ENCODE data around the gene TSFM.

TSFM gene

DNA sequence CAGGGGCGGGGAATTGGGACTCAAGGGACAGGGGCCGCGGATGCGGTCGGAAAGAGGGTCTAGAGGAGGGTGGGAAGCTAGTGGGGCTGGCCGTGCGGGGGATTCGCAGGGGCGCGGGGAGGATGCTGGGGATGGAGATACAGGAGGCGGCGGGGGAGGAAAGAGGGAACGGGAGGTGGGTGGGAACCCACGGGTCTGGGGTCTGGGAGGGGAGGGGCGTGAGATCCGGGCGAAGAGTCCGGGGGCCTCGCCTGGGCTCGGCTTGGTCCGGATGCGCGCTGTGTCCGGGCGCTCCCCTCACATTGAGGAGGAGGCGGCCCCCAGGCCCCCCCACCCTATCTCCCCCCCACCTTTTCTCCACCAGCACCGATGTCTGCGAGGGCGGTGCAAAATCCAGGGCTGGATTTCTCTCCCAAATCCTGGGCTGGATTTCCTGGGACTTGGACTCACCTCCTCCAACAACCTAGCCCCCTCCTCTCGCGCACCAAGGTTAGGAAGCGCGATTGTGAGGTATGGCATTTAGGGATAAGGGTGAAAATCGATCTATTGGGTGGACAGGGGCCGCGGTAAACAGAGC, 43.8 kb upstream of the TSFM start, which contains the start of gene AGAP2:
Gene AGAP2, minus strand, starts transcription at position 82 of the 577 bp plus-strand sequence. CDS start 496 bp downstream, outside the sequence.
- Histone ChIP-seq H3K9ac (ENCODE audit: low read length) (no peak within 1 kb of the TSS), H3K27me3 (ENCODE audit: low read depth, low read length) (no peaks in the 10 kb centered on the region)

DNA sequence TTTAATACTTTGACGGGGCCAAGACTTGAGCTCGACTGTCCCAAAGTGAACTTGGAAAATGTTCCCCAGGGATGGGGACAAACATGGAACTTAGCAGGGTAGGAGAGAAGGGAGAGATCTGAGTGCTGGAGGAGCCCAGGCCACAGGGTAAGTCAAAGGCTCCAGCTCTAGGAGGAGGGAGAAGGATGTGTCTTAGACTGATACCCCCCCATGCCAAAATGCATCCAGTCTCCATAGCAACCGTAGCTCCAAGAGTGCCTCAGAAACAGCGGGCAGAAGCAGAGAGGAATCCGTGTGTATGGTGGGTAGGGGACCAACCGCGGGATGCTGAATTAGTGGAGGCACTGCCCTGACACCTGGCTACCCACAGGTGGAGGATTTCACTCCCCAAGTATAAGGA, 43.2 kb upstream of the TSFM start:
- Histone ChIP-seq H3K36me3 (replicated peaks; ENCODE audit: low read depth, low read length) (no peaks in the 10 kb centered on the region), H3K9ac (ENCODE audit: low read length) (no peak overlapping the region), H3K79me2 (ENCODE audit: low read length) (peaks cover 13% of the 10 kb centered on the region; the same call in 1 of the 2 replicates), H3K9me3 (ENCODE audit: insufficient read depth, low read length) (no peaks in the 10 kb centered on the region), H3K4me3 (ENCODE audit: low read length) (no peak overlapping the region), H3K27ac (ENCODE audit: low read length) (no peak overlapping the region), H3K27me3 (ENCODE audit: low read depth, low read length) (no peaks in the 10 kb centered on the region), H4K20me1 (ENCODE audit: insufficient read depth, low read length) (no peaks in the 10 kb centered on the region), H3K4me1 (ENCODE audit: low read length) (peaks cover 22% of the 10 kb centered on the region), H3K4me2 (ENCODE audit: low read length) (no peak overlapping the region), H2AFZ (ENCODE audit: low read depth, low read length) (no peak overlapping the region)
- TF ChIP-seq EZH2phosphoT487 (IDR thresholded peaks at IDR 0.05; ENCODE audit: low read depth) = no peak
- TF ChIP-seq, protein P1, sequence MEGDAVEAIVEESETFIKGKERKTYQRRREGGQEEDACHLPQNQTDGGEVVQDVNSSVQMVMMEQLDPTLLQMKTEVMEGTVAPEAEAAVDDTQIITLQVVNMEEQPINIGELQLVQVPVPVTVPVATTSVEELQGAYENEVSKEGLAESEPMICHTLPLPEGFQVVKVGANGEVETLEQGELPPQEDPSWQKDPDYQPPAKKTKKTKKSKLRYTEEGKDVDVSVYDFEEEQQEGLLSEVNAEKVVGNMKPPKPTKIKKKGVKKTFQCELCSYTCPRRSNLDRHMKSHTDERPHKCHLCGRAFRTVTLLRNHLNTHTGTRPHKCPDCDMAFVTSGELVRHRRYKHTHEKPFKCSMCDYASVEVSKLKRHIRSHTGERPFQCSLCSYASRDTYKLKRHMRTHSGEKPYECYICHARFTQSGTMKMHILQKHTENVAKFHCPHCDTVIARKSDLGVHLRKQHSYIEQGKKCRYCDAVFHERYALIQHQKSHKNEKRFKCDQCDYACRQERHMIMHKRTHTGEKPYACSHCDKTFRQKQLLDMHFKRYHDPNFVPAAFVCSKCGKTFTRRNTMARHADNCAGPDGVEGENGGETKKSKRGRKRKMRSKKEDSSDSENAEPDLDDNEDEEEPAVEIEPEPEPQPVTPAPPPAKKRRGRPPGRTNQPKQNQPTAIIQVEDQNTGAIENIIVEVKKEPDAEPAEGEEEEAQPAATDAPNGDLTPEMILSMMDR (IDR thresholded peaks at IDR 0.05; ENCODE audit: low read depth, low read length) = no peak

More for the DNA sequence above, 43.8 kb upstream of the TSFM start, which contains the start of gene AGAP2:
- H2AFZ ChIP-seq (ENCODE audit: low read depth, low read length) = no peak within 1 kb of the TSS
- TF ChIP-seq EZH2phosphoT487 (IDR thresholded peaks at IDR 0.05; ENCODE audit: low read depth) = no peak
- TF ChIP-seq, protein P1 (IDR thresholded peaks at IDR 0.05; ENCODE audit: low read depth, low read length) = no peak
- H3K4me2 ChIP-seq (ENCODE audit: low read length) = no peak within 1 kb of the TSS
- H3K9me3 ChIP-seq (ENCODE audit: insufficient read depth, low read length) = no peaks in the 10 kb centered on the region
- H3K36me3 ChIP-seq (replicated peaks; ENCODE audit: low read depth, low read length) = no peaks in the 10 kb centered on the region
- no peak within 1 kb of the TSS for H3K4me3 ChIP-seq (ENCODE audit: low read length)
- peaks cover 16% of the 10 kb centered on the region for H3K4me1 ChIP-seq (ENCODE audit: low read length)
- H3K27ac ChIP-seq (ENCODE audit: low read length) = no peak within 1 kb of the TSS
- no peaks in the 10 kb centered on the region for H4K20me1 ChIP-seq (ENCODE audit: insufficient read depth, low read length)
- peaks cover 13% of the 10 kb centered on the region; the same call in 1 of the 2 replicates for H3K79me2 ChIP-seq (ENCODE audit: low read length)

DNA sequence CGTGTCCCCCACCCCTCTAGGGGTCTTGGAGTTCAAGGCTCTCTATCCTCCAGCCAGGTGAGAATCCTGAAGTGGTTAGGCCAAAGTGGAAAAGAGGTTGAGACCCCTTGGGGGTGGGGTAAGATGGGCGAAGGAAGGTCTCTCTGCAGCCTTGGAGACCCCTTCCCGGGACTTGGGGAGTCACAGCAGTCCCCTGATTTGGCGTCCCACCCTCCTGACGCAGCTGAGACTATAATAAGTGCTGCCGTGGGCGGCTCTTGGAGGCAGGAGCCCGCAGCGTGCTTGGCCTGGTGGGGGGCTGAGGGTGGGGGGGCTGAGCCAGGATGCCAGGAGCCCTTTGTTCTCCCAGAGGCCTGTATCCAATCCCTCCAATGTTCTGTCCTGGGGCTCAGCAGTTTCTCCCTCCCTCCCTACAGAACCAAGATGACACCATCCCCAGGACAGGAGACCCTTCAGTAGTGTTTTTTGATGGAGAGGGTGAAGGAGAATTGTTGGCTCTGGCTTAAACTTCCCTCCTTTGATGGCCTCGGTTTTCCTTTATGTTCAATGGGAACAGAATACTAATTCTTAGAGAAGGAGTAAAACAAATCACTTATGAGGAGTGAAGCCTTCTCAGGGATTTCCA, 42.6 kb upstream of the TSFM start:
- no peak overlapping the region for H3K4me3 ChIP-seq (ENCODE audit: low read length)
- H3K4me1 ChIP-seq (ENCODE audit: low read length) = peaks cover 22% of the 10 kb centered on the region
- H3K27me3 ChIP-seq (ENCODE audit: low read depth, low read length) = no peaks in the 10 kb centered on the region

More for the DNA sequence above, 42.6 kb upstream of the TSFM start:
- no peaks in the 10 kb centered on the region for H3K9me3 ChIP-seq (ENCODE audit: insufficient read depth, low read length)
- H3K9ac ChIP-seq (ENCODE audit: low read length) = no peak overlapping the region
- H3K27ac ChIP-seq (ENCODE audit: low read length) = no peak overlapping the region
- no peak overlapping the region for H2AFZ ChIP-seq (ENCODE audit: low read depth, low read length)
- TF ChIP-seq EZH2phosphoT487 (IDR thresholded peaks at IDR 0.05; ENCODE audit: low read depth) = no peak
- TF ChIP-seq, protein P1 (IDR thresholded peaks at IDR 0.05; ENCODE audit: low read depth, low read length) = no peak
- H3K36me3 ChIP-seq (replicated peaks; ENCODE audit: low read depth, low read length) = no peaks in the 10 kb centered on the region
- H3K4me2 ChIP-seq (ENCODE audit: low read length) = no peak overlapping the region
- H4K20me1 ChIP-seq (ENCODE audit: insufficient read depth, low read length) = no peaks in the 10 kb centered on the region
- H3K79me2 ChIP-seq (ENCODE audit: low read length) = peaks cover 14% of the 10 kb centered on the region

All from OCI-LY3 (cell line).